Measurements from ENCODE around the gene TRAPPC5. TPM values are rescaled to one million over a fixed set of nuclear protein-coding genes. Genes with fewer than 3 reads are reported as not detected.

Gene TRAPPC5
- total RNA-seq, 5 donors from 2014 or later (not counting 1 experiment from before 2014, with no cell fraction given) = 39.2 to 75.3 (median 69.4) TPM

- H3K27ac Mint-ChIP-seq = peak overlapping the region in 1 of 2 donors; percentile 52
- H3K36me3 Mint-ChIP-seq = no peaks in the 10 kb centered on the region
- 80% methylated on average over 3 of the region's 8 CpGs for WGBS (ENCODE audit: insufficient coverage)
- Histone ChIP-seq H3K9me3 (no peaks in the 10 kb centered on the region), H3K36me3 (ENCODE audit: control insufficient read depth in 2 of 2, extremely low read depth in 1 of 2, insufficient read depth in 1 of 2, low read length in 1 of 2) (no peaks in the 10 kb centered on the region), H3K4me1 (ENCODE audit: control insufficient read depth in 1 of 2, extremely low read depth in 1 of 2, insufficient read depth in 2 of 2, low read length in 2 of 2) (peaks cover 0 to 16% of the 10 kb centered on the region in 2 experiments), H3K27me3 (replicated peaks in 1 of 2; ENCODE audit: control insufficient read depth in 2 of 2, extremely low read depth in 1 of 2, insufficient read depth in 2 of 2, low read length in 1 of 2) (peaks cover 0 to 8% of the 10 kb centered on the region in 2 experiments), H3K27ac (ENCODE audit: low read length) (no peak overlapping the region), H3K4me3 (ENCODE audit: control insufficient read depth in 1 of 2, extremely low read depth in 1 of 2, low read length in 1 of 2) (no peak overlapping the region)
- peaks cover 6 to 14% (median 8%) of the 10 kb centered on the region in 3 donors for H3K4me1 Mint-ChIP-seq
- H3K27me3 Mint-ChIP-seq = no peaks in the 10 kb centered on the region
- H3K9me3 Mint-ChIP-seq = peaks cover 0 to 4% (median 4%) of the 10 kb centered on the region in 3 donors
- H3K4me3 Mint-ChIP-seq = peak overlapping the region in 2 of 3 donors; percentile 13 to 43
- CTCF ChIA-PET = no interaction called here
- DNase-seq = peak in 10 of 35 experiments; percentile 6 to 45 (median 12)
- POLR2A ChIA-PET = no interaction called here
- ATAC-seq (replicated peaks in 1 of 4) = peak in 2 of 4 experiments; percentile 53 to 68
Measured at GRCh38 chr19:7718668-7719067, 38.0 kb downstream of the TRAPPC5 start.

GRCh38 chr19:7720351-7720750 lies 39.7 kb downstream of the TRAPPC5 start:
- CTCF ChIA-PET = no interaction called here
- Histone ChIP-seq H3K9me3 (no peaks in the 10 kb centered on the region), H3K4me3 (ENCODE audit: control insufficient read depth in 1 of 2, extremely low read depth in 1 of 2, low read length in 1 of 2) (no peak overlapping the region), H3K27me3 (replicated peaks in 1 of 2; ENCODE audit: control insufficient read depth in 2 of 2, extremely low read depth in 1 of 2, insufficient read depth in 2 of 2, low read length in 1 of 2) (peaks cover 0 to 8% of the 10 kb centered on the region in 2 experiments), H3K36me3 (ENCODE audit: control insufficient read depth in 2 of 2, extremely low read depth in 1 of 2, insufficient read depth in 1 of 2, low read length in 1 of 2) (no peaks in the 10 kb centered on the region), H3K27ac (ENCODE audit: low read length) (no peak overlapping the region), H3K4me1 (ENCODE audit: control insufficient read depth in 1 of 2, extremely low read depth in 1 of 2, insufficient read depth in 2 of 2, low read length in 2 of 2) (peaks cover 0 to 16% of the 10 kb centered on the region in 2 experiments)
- no peak for ATAC-seq (replicated peaks in 1 of 4)
- H3K36me3 Mint-ChIP-seq = no peaks in the 10 kb centered on the region
- DNase-seq = no peak
- peaks cover 0 to 4% (median 4%) of the 10 kb centered on the region in 3 donors for H3K9me3 Mint-ChIP-seq
- no CpG with 5 or more reads among the region's 6 CpGs for WGBS (ENCODE audit: insufficient coverage)
- H3K27ac Mint-ChIP-seq = no peak overlapping the region
- peaks cover 0 to 2% of the 10 kb centered on the region in 2 donors for H3K27me3 Mint-ChIP-seq
- H3K4me1 Mint-ChIP-seq = peaks cover 6 to 9% (median 8%) of the 10 kb centered on the region in 3 donors
- no peak overlapping the region for H3K4me3 Mint-ChIP-seq
- POLR2A ChIA-PET = no interaction called here

GRCh38 chr19:7722231-7722651 lies 41.6 kb downstream of the TRAPPC5 start:
- H3K36me3 ChIP-seq (ENCODE audit: control insufficient read depth in 2 of 2, extremely low read depth in 1 of 2, insufficient read depth in 1 of 2, low read length in 1 of 2) = no peaks in the 10 kb centered on the region
- Mint-ChIP-seq H3K36me3 (no peaks in the 10 kb centered on the region), H3K27me3 (peaks cover 1 to 2% of the 10 kb centered on the region in 2 donors), H3K27ac (no peak overlapping the region), H3K4me1 (peaks cover 6 to 8% (median 8%) of the 10 kb centered on the region in 3 donors), H3K9me3 (no peaks in the 10 kb centered on the region), H3K4me3 (no peak overlapping the region)
- H3K27ac ChIP-seq (ENCODE audit: low read length) = no peak overlapping the region
- WGBS (ENCODE audit: insufficient coverage) = 80% methylated on average over 3 of the region's 5 CpGs
- H3K4me3 ChIP-seq (ENCODE audit: control insufficient read depth in 1 of 2, extremely low read depth in 1 of 2, low read length in 1 of 2) = no peak overlapping the region
- ATAC-seq (replicated peaks in 1 of 4) (no peak), DNase-seq (no peak)
- CTCF ChIA-PET = no interaction called here
- POLR2A ChIA-PET = interaction anchor here in 1 of 2 donors (0.6 kb wide), 1 partner anchor 454 kb away, joined by 3 read pairs; no protein-coding TSS in a partner anchor
- peaks cover 0 to 10% of the 10 kb centered on the region in 2 experiments for H3K27me3 ChIP-seq (replicated peaks in 1 of 2; ENCODE audit: control insufficient read depth in 2 of 2, extremely low read depth in 1 of 2, insufficient read depth in 2 of 2, low read length in 1 of 2)
- no peaks in the 10 kb centered on the region for H3K9me3 ChIP-seq
- H3K4me1 ChIP-seq (ENCODE audit: control insufficient read depth in 1 of 2, extremely low read depth in 1 of 2, insufficient read depth in 2 of 2, low read length in 2 of 2) = peaks cover 0 to 16% of the 10 kb centered on the region in 2 experiments

- peaks cover 14 to 20% (median 19%) of the 10 kb centered on the region in 3 donors for H3K4me1 Mint-ChIP-seq
- H3K27me3 Mint-ChIP-seq = peaks cover 25 to 34% of the 10 kb centered on the region in 2 donors
- Histone ChIP-seq H3K27me3 (replicated peaks in 1 of 2; ENCODE audit: control insufficient read depth in 2 of 2, extremely low read depth in 1 of 2, insufficient read depth in 2 of 2, low read length in 1 of 2) (peaks cover 10 to 38% of the 10 kb centered on the region in 2 experiments), H3K4me3 (ENCODE audit: control insufficient read depth in 1 of 2, extremely low read depth in 1 of 2, low read length in 1 of 2) (no peak overlapping the region), H3K4me1 (ENCODE audit: control insufficient read depth in 1 of 2, extremely low read depth in 1 of 2, insufficient read depth in 2 of 2, low read length in 2 of 2) (peaks cover 0 to 19% of the 10 kb centered on the region in 2 experiments), H3K27ac (ENCODE audit: low read length) (no peak overlapping the region), H3K9me3 (no peaks in the 10 kb centered on the region), H3K36me3 (ENCODE audit: control insufficient read depth in 2 of 2, extremely low read depth in 1 of 2, insufficient read depth in 1 of 2, low read length in 1 of 2) (no peaks in the 10 kb centered on the region)
- no peak overlapping the region for H3K4me3 Mint-ChIP-seq
- DNase-seq (no peak), ATAC-seq (replicated peaks in 1 of 4) (no peak)
- ChIA-PET POLR2A (no interaction called here), CTCF (no interaction called here)
- no peak overlapping the region for H3K27ac Mint-ChIP-seq
- H3K9me3 Mint-ChIP-seq = no peaks in the 10 kb centered on the region
- no peaks in the 10 kb centered on the region for H3K36me3 Mint-ChIP-seq
- WGBS (ENCODE audit: insufficient coverage) = 80% methylated on average over 2 of the region's 2 CpGs
Measured at GRCh38 chr19:7725791-7726190, 45.2 kb downstream of the TRAPPC5 start.

- no peak overlapping the region for H3K4me3 ChIP-seq (ENCODE audit: control insufficient read depth in 1 of 2, extremely low read depth in 1 of 2, low read length in 1 of 2)
- no peaks in the 10 kb centered on the region for H3K36me3 ChIP-seq (ENCODE audit: control insufficient read depth in 2 of 2, extremely low read depth in 1 of 2, insufficient read depth in 1 of 2, low read length in 1 of 2)
- DNase-seq (peak in 5 of 35 experiments; percentile 11 to 27 (median 27)), ATAC-seq (replicated peaks in 1 of 4) (peak in 2 of 4 experiments; percentile 30 to 68)
- peak overlapping the region in 1 of 3 donors; percentile 74 for H3K4me3 Mint-ChIP-seq
- peaks cover 14 to 22% (median 20%) of the 10 kb centered on the region in 3 donors for H3K4me1 Mint-ChIP-seq
- no peak overlapping the region for H3K27ac Mint-ChIP-seq
- WGBS (ENCODE audit: insufficient coverage) = 37% methylated on average over 10 of the region's 16 CpGs
- H3K27ac ChIP-seq (ENCODE audit: low read length) = no peak overlapping the region
- CTCF ChIA-PET = no interaction called here
- POLR2A ChIA-PET = no interaction called here
- no peaks in the 10 kb centered on the region for H3K36me3 Mint-ChIP-seq
- H3K27me3 ChIP-seq (replicated peaks in 1 of 2; ENCODE audit: control insufficient read depth in 2 of 2, extremely low read depth in 1 of 2, insufficient read depth in 2 of 2, low read length in 1 of 2) = peaks cover 13 to 57% of the 10 kb centered on the region in 2 experiments
- peaks cover 29 to 43% of the 10 kb centered on the region in 2 donors for H3K27me3 Mint-ChIP-seq
- H3K9me3 Mint-ChIP-seq = no peaks in the 10 kb centered on the region
- no peaks in the 10 kb centered on the region for H3K9me3 ChIP-seq
- H3K4me1 ChIP-seq (ENCODE audit: control insufficient read depth in 1 of 2, extremely low read depth in 1 of 2, insufficient read depth in 2 of 2, low read length in 2 of 2) = peaks cover 0 to 22% of the 10 kb centered on the region in 2 experiments
Measured at GRCh38 chr19:7729211-7729610, 48.6 kb downstream of the TRAPPC5 start.

- peak overlapping the region; percentile 9 to 74 (median 17) for H3K4me3 Mint-ChIP-seq
- peak; percentile 27 to 41 (median 36) for ATAC-seq (replicated peaks in 1 of 4)
- POLR2A ChIA-PET = no interaction called here
Measured at GRCh38 chr19:7729831-7730285, 49.2 kb downstream of the TRAPPC5 start.

More at GRCh38 chr19:7729831-7730285, 49.2 kb downstream of the TRAPPC5 start:
- H3K27me3 Mint-ChIP-seq = peaks cover 29 to 43% of the 10 kb centered on the region in 2 donors
- H3K4me3 ChIP-seq (ENCODE audit: control insufficient read depth in 1 of 2, extremely low read depth in 1 of 2, low read length in 1 of 2) = peak overlapping the region in 1 of 2 donors; percentile 7
- CTCF ChIA-PET = no interaction called here
- peak in 6 of 35 experiments; percentile 3 to 28 (median 16) for DNase-seq
- no peak overlapping the region for H3K27ac Mint-ChIP-seq
- H3K27ac ChIP-seq (ENCODE audit: low read length) = no peak overlapping the region
- H3K4me1 ChIP-seq (ENCODE audit: control insufficient read depth in 1 of 2, extremely low read depth in 1 of 2, insufficient read depth in 2 of 2, low read length in 2 of 2) = peaks cover 0 to 22% of the 10 kb centered on the region in 2 experiments
- peaks cover 13 to 59% of the 10 kb centered on the region in 2 experiments for H3K27me3 ChIP-seq (replicated peaks in 1 of 2; ENCODE audit: control insufficient read depth in 2 of 2, extremely low read depth in 1 of 2, insufficient read depth in 2 of 2, low read length in 1 of 2)
- H3K9me3 Mint-ChIP-seq = no peaks in the 10 kb centered on the region
- H3K9me3 ChIP-seq = no peaks in the 10 kb centered on the region
- 15% methylated on average over 32 of the region's 34 CpGs for WGBS (ENCODE audit: insufficient coverage)
- peaks cover 14 to 22% (median 20%) of the 10 kb centered on the region in 3 donors for H3K4me1 Mint-ChIP-seq
- no peaks in the 10 kb centered on the region for H3K36me3 ChIP-seq (ENCODE audit: control insufficient read depth in 2 of 2, extremely low read depth in 1 of 2, insufficient read depth in 1 of 2, low read length in 1 of 2)
- no peaks in the 10 kb centered on the region for H3K36me3 Mint-ChIP-seq

Data from T-cell (primary cell).